AG09319 (cell line): Measurements from ENCODE around the gene CLDN19.
"Not testable (repeated sequence)": the region's sequence is repeated elsewhere in the genome, so short reads cannot be mapped to it uniquely, and the experiment has no call there.

ENCODE experiments used
- DNase-seq: peaks from one replicate; pipeline ENCODE4 v3.0.0-alpha.2; 2010; ENCODE audit warnings: low read depth; ENCODE audit errors: extremely low read depth
- TF ChIP-seq, protein P1 (sequence below): IDR thresholded peaks from 2 replicates; pipeline ENCODE4 v1.5.1; 2011; ENCODE audit warnings: low read depth, mild to moderate bottlenecking, inconsistent platforms, low read length, moderate library complexity

Gene CLDN19

DNA sequence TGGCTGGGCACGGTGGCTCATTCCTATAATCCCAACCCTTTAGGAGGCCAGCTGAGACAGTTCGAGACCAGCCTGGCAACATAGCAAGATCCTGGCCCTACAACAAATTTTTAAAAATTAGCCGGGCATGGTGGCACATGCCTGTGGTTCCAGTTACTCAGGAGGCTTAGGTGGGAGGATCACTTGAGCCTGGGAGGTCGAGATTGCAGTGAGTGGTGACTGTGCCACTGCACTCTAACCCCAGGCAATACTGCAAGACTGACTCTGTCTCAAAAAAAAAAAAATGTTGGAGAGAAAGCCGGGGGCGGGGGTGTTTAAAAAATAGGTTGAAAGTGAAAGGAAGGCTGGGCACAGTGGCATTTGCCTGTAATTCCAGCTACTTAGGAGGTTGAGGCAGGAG, 16.5 kb downstream of the CLDN19 start:
- TF ChIP-seq, protein P1, sequence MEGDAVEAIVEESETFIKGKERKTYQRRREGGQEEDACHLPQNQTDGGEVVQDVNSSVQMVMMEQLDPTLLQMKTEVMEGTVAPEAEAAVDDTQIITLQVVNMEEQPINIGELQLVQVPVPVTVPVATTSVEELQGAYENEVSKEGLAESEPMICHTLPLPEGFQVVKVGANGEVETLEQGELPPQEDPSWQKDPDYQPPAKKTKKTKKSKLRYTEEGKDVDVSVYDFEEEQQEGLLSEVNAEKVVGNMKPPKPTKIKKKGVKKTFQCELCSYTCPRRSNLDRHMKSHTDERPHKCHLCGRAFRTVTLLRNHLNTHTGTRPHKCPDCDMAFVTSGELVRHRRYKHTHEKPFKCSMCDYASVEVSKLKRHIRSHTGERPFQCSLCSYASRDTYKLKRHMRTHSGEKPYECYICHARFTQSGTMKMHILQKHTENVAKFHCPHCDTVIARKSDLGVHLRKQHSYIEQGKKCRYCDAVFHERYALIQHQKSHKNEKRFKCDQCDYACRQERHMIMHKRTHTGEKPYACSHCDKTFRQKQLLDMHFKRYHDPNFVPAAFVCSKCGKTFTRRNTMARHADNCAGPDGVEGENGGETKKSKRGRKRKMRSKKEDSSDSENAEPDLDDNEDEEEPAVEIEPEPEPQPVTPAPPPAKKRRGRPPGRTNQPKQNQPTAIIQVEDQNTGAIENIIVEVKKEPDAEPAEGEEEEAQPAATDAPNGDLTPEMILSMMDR, result no peak
- no peak for DNase-seq

DNA sequence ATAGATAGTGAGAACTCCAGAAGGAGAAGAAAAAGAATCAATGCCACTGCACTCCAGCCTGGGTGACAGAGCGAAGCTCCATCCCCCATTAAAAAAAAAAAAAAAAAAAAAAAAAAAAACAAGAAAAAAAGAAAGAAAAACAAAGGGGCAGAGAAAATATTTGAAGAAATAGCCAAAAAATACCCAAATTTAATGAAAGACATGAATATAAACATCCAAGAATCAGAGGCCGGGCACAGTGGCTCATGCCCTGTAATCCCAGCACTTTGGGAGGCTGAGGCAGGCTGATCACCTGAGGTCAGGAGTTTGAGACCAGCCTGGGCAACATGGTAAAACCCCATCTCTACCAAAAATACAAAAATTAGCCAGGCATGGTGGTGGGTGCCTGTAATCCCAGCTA, 17.6 kb downstream of the CLDN19 start:
- DNase-seq, result not testable (repeated sequence)

DNA sequence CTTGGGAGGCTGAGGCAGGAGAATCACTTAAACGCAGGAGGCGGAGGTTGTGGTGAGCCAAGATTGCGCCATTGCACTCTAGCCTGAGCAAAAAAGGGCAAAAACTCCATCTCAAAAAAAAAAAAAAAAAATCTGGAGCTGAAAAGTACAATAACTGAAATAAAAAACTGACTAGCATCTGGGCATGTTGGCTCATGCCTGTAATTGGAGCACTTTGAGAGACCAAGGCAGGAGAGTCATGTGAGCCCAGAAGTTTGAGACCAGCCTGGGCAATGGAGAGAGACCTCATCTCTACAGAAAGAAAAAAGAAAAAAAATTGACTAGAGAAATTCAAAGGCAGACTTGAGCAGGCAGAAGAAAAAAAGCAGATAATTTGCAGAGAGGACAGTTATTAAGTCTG, 18.1 kb downstream of the CLDN19 start:
- TF ChIP-seq, protein P1, result no peak
- no peak for DNase-seq

DNA sequence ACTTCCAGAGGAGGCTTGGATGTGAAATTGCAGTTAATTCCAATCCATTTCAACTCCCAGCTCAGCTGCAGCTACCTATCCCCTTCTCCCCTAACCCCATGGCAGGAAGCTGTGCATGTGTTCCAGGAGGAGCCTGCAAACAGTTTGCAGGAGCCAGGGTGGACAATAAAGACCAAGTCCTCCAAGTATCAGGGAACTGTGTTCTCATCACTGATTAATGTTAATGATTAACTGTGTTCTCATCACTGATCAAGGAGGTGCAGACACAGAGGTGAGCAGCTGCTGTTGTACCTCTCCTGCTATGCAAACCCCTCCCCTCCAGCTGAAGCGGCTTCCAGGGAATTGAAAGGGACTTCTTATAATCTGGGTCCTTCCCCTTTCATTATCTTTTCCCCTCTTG, 19.2 kb downstream of the CLDN19 start:
- DNase-seq, result no peak
- TF ChIP-seq, protein P1, result no peak

DNA sequence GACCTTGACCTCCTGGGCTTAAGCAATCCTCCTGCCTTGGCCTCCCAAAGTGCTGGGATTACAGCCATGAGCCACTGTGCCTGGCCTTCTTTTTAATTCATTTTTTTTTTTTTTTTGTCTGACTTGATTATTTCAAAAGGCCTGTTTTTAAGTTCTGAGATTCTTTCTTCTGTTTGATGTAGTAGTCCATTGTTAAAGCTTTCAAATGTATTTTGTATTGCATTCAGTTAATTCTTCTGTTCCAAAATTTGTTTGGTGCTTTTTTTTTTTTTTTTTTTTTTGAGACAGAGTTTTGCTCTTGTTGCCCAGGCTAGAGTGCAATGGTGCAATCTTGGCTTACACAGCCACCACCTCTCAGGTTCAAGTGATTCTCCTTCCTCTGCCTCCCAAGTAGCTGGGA, 25.6 kb downstream of the CLDN19 start:
- not testable (repeated sequence) for DNase-seq

DNA sequence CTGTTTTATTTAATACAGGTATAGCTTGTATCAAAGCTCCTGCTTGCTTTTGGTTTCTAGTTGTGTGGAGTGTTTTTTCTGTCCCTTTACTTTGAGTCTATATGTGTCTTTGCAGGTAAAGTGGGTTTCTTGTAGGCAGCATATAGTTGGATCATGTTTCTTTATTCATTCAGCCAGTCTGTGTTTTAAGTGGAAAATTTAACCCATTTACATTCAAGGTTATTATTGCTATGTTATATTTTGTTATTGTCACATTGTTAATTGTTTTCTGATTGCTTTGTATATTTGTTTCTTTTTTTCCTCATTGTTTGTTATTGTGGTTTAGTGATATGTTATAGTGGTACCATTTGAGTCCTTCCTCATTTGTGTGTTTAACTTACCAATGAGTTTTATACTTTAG, 26.7 kb downstream of the CLDN19 start:
- no peak for DNase-seq
- TF ChIP-seq, protein P1, result no peak

DNA sequence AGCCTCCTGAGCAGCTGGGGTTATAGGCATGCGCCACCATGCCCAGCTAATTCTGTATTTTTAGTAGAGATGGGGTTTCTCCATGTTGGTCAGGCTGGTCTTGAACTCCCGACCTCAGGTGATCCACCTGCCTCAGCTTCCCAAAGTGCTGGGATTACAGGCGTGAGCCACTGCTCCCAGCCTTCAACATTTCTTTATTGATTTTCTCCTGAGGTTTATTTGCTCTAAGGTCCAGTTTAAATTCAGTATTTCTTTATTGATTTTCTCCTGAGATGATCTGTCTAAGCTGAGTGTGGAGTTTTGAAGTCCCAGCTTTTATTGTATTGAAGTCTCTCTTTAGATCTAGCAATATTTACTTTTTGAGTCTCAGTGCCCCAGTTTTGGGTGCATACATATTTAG, 27.2 kb downstream of the CLDN19 start:
- not testable (repeated sequence) for DNase-seq

DNA sequence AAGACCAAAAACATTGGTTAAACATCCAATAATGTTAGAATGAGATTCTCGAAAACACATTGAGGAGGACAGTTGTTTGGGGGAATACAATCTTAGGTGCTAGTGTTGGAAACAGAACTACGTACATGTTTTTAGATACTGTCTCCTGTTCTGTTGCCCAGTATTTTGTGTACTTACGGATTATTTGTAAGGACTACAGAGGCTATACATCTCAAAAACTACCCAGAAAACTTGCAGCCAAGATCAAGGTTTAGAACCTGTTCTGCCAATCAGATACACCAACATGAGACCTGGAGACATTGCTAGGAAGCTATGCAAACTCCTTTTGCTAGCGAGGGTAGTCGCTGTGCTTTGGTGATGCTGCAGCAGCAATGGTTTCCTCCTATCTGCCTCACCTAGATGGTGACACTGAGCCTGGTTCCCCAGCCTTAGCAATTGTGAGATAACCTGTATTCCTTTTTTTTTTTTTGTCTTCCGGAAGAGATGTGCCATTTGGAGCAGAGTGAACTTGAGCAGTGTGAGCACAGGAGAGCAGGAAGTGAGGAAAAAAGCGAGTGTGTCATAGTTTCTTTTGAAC, 36.1 kb downstream of the CLDN19 start:
- TF ChIP-seq, protein P1, result no peak
- no peak for DNase-seq

DNA sequence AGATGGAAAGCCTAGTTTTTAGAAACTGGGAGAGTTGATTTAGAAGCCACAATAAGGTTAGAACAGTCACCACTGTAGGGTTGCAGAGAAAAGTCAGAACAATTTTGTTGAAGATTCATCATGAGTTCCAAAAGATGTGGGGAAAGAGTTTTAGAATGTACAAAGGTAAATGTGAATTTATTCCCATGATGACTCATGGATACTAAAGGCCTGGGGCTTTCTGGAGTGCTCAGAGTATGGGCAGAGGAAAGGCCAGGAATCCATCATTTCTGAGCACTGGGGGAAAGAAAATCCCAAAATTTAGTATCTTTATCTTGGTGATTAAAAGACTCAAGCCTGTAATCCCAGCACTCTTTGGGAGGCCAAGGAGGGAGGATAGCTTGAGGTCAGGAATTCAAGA, 40.0 kb downstream of the CLDN19 start:
- TF ChIP-seq, protein P1, result no peak
- no peak for DNase-seq
